K562 (cell line): Measurements from ENCODE around the gene ABLIM2. TPM values are rescaled to one million over a fixed set of nuclear protein-coding genes. Genes with fewer than 3 reads are reported as not detected.
A peak's percentile ranks its signal among the peaks of the same experiment; 100 is the strongest.

ENCODE experiments used
- ATAC-seq: fragments of 200-7000 bp; cut with Tn5 transposase; 3 replicates; pipeline ENCODE4 v1.9.1; 2020; ENCODE audit warnings: moderate library complexity
- BruUV-seq: library from RNA; stranded (reverse); fragments of 400-500 nt; replicated peaks from 2 replicates; lab custom pipeline; 2021; lab: Mats Ljungman, UMichigan
- CTCF ChIA-PET: fragments of 300-600 bp; formaldehyde crosslinking; extraction: SDS; loops from one replicate; lab custom pipeline; 2021; ENCODE audit warnings: low intra/inter-chr PET ratio; lab: Yijun Ruan, JAX
- POLR2A ChIA-PET: fragments of 300-600, 350-650 bp; sonication (Branson Sonifier 250); formaldehyde crosslinking; extraction: SDS; loops from one replicate; lab custom pipeline; 2021; ENCODE audit warnings: antibody characterized with exemption, inconsistent platforms; lab: Yijun Ruan, JAX
- DNase-seq, 4 experiments: peaks; one replicate each; pipeline versions ENCODE4 v3.0.0 to v3.0.0-alpha.2; 2011 to 2018; ENCODE audit warnings: low spot score in 3 of 4, mixed read lengths in 3 of 4; ENCODE audit errors: extremely low read depth in 1 of 4
- FAIRE-seq: peaks from 2 replicates; lab custom pipeline; 2011; peaks lifted over from hg19 to GRCh38; lab: Jason Lieb, UNC
- H2AFZ ChIP-seq: 2 replicates; pipeline ENCODE4 v1.6.0; 2011; ENCODE audit warnings: low read depth, low read length, control low read depth, inconsistent platforms
- H3K27ac ChIP-seq: fragments of 200-600 bp; 3 replicates; pipeline ENCODE4 v1.8.0; 2011; ENCODE audit warnings: low read depth, mild to moderate bottlenecking, control low read depth, inconsistent platforms, low read length, moderate library complexity, mixed read lengths; ENCODE audit errors: extremely low read depth
- H3K27me3 ChIP-seq, 2 experiments: fragments of 300-600 bp in 1 of 2; 2 replicates in 1 of 2; 3 replicates in 1 of 2; pipeline versions ENCODE4 v1.6.0 to v1.8.0; 2011; ENCODE audit warnings: inconsistent platforms in 2 of 2, low read length in 2 of 2, mild to moderate bottlenecking in 1 of 2, mixed read lengths in 1 of 2, moderate library complexity in 1 of 2; ENCODE audit not compliant: control insufficient read depth in 2 of 2, insufficient read depth in 2 of 2
- H3K36me3 ChIP-seq: fragments of 300-600 bp; 3 replicates; pipeline ENCODE4 v1.8.0; 2011; ENCODE audit warnings: mild to moderate bottlenecking, low read length, inconsistent platforms; ENCODE audit not compliant: control insufficient read depth, insufficient read depth
- H3K4me1 ChIP-seq, 2 experiments: fragments of 200-600 bp in 1 of 2; replicated peaks in 1 of 2; 2 replicates in 1 of 2; 3 replicates in 1 of 2; pipeline versions ENCODE4 v1.5.1 to v1.8.0; 2011; ENCODE audit warnings: inconsistent platforms in 2 of 2, low read length in 2 of 2, mild to moderate bottlenecking in 1 of 2, mixed read lengths in 1 of 2, moderate library complexity in 1 of 2; ENCODE audit not compliant: control insufficient read depth in 2 of 2, insufficient read depth in 2 of 2
- H3K4me2 ChIP-seq: 2 replicates; pipeline ENCODE4 v1.6.1; 2011; ENCODE audit warnings: low read length, control low read depth, inconsistent platforms, mixed read lengths; ENCODE audit not compliant: insufficient read depth
- H3K4me3 ChIP-seq: fragments of 200-600 bp; sonication (generic), shearing (Covaris generic); 2 replicates; pipeline ENCODE4 v1.5.1; 2016; ENCODE audit warnings: control low read depth, inconsistent platforms
- H3K79me2 ChIP-seq: fragments of 200-600 bp; 3 replicates; pipeline ENCODE4 v1.8.0; 2011; ENCODE audit warnings: low read length, inconsistent platforms; ENCODE audit not compliant: control insufficient read depth, insufficient read depth
- H3K9ac ChIP-seq, 2 experiments: 2 replicates each; pipeline versions ENCODE4 v1.6.0 to v1.6.1; 2011; ENCODE audit warnings: low read depth in 2 of 2, low read length in 2 of 2, control low read depth in 1 of 2, inconsistent platforms in 1 of 2, mild to moderate bottlenecking in 1 of 2, mixed read lengths in 1 of 2; ENCODE audit not compliant: insufficient read depth in 1 of 2
- H3K9me1 ChIP-seq: one replicate; pipeline ENCODE4 v1.6.0; 2011; ENCODE audit warnings: inconsistent platforms, mild to moderate bottlenecking, low read length, moderate library complexity; ENCODE audit not compliant: control insufficient read depth, insufficient read depth
- H3K9me3 ChIP-seq: replicated peaks from 2 replicates; pipeline ENCODE4 v1.5.1; 2011; ENCODE audit warnings: low read depth, low read length, inconsistent platforms; ENCODE audit not compliant: control insufficient read depth, insufficient read depth
- H4K20me1 ChIP-seq: replicated peaks from 2 replicates; pipeline ENCODE4 v1.6.1; 2011; ENCODE audit warnings: low read length, inconsistent platforms, mixed read lengths; ENCODE audit not compliant: control insufficient read depth, insufficient read depth
- CHD4 ChIP-seq: fragments of 200-600 bp; sonication (generic); IDR thresholded peaks from 3 replicates; pipeline ENCODE4 v1.6.1; 2012; ENCODE audit warnings: low read depth, mild to moderate bottlenecking, mixed read lengths, low read length, inconsistent platforms; ENCODE audit not compliant: insufficient read depth, insufficient replicate concordance, poor library complexity, severe bottlenecking
- ELF4 ChIP-seq: fragments of 450-650 bp; formaldehyde crosslinking; IDR thresholded peaks from 2 replicates; pipeline ENCODE4 v1.4.0; 2022; ENCODE audit warnings: missing genetic modification characterization
- FOXJ3 ChIP-seq: sonication (generic); formaldehyde crosslinking; IDR thresholded peaks from 2 replicates; pipeline ENCODE4 v1.4.0; 2020; ENCODE audit warnings: mild to moderate bottlenecking, missing genetic modification reagents
- HMG20B ChIP-seq: fragments of 250-450 bp; sonication (Bioruptor Pico); IDR thresholded peaks from 2 replicates; pipeline ENCODE4 v1.5.0; 2021; ENCODE audit warnings: mild to moderate bottlenecking
- KDM1A ChIP-seq, 2 experiments: fragments of 450-650 bp; IDR thresholded peaks; 2 replicates each; pipeline ENCODE4 v1.6.1; 2016; ENCODE audit warnings: mild to moderate bottlenecking in 2 of 2
- RBM34 ChIP-seq: fragments of 200-400 bp; formaldehyde crosslinking; IDR thresholded peaks from 2 replicates; pipeline ENCODE4 v1.6.1; 2018; ENCODE audit warnings: low read length, borderline replicate concordance; ENCODE audit not compliant: insufficient read depth
- SIRT6 ChIP-seq: IDR thresholded peaks from one replicate; pipeline ENCODE4 v1.6.1; 2012; ENCODE audit warnings: low read depth, mild to moderate bottlenecking, control low read depth, inconsistent platforms, low read length, moderate library complexity
- SREBF2 ChIP-seq: sonication (generic); formaldehyde crosslinking; IDR thresholded peaks from 2 replicates; pipeline ENCODE4 v1.4.0; 2020; ENCODE audit warnings: mild to moderate bottlenecking, missing genetic modification reagents
- YBX1 ChIP-seq: fragments of 450-650 bp; IDR thresholded peaks from 2 replicates; pipeline ENCODE4 v1.7.1; 2016; ENCODE audit warnings: mild to moderate bottlenecking
- ZKSCAN8 ChIP-seq: fragments of 200-800 bp; sonication (Bioruptor generic); IDR thresholded peaks from 2 replicates; pipeline ENCODE4 v1.6.1; 2016; ENCODE audit warnings: missing genetic modification characterization, missing compliant biosample characterization
- ZNF239 ChIP-seq: fragments of 250-450 bp; sonication (Bioruptor Pico); IDR thresholded peaks from 2 replicates; pipeline ENCODE4 v1.4.0; 2020; ENCODE audit warnings: mild to moderate bottlenecking
- ZNF431 ChIP-seq: sonication (generic); formaldehyde crosslinking; IDR thresholded peaks from 2 replicates; pipeline ENCODE4 v1.8.0; 2022; ENCODE audit warnings: mild to moderate bottlenecking, missing genetic modification reagents
- WGBS: fragments of 100-300 bp; shearing (Covaris generic); methylation state at CpG from one replicate; pipeline ENCODE4 v1.1.6; 2016; ENCODE audit warnings: low coverage, mixed read lengths; ENCODE audit not compliant: insufficient coverage; ENCODE audit errors: missing lambda C conversion rate; 5-methylcytosine and 5-hydroxymethylcytosine counted together
- in situ Hi-C: fragments of 300-500 bp; cut with MboI; formaldehyde crosslinking; loops from 4 replicates; pipeline ENCODE4 v1.15.0; 2018; ENCODE audit warnings: inconsistent platforms, mixed read lengths
- intact Hi-C: fragments of 100-400 bp; cut with micrococcal nuclease; formaldehyde crosslinking; loops from 2 replicates; pipeline ENCODE4 v1.14.2; 2022
- polyA plus RNA-seq, 8 experiments: library from polyadenylated mRNA; depleted of rRNA in 4 of 8; stranded (reverse) in 5 of 8; unstranded in 3 of 8; fragments of >200 nt; fragmentation: Nextera tagmentation in 2 of 8; fragmentation: Illumina TruSeq in 1 of 8; extraction: Ambion mirVana in 2 of 8; extraction: Trizol in 1 of 8; gene quantifications; 2 replicates each; pipeline versions ENCODE4 v1.2.1 to v1.2.3, GENCODE V29; 2011 to 2014; ENCODE audit warnings: inconsistent platforms in 1 of 8, missing spikeins in 1 of 8
- total RNA-seq, 7 experiments: library from RNA; depleted of rRNA in 6 of 7; stranded (reverse); fragments of >200 nt in 6 of 7; fragmentation: Illumina TruSeq in 2 of 7; extraction: Trizol in 2 of 7; gene quantifications; 2 replicates each; pipeline versions ENCODE4 v1.2.1 to v1.2.3, GENCODE V29; 2011 to 2021; ENCODE audit warnings: low replicate concordance in 1 of 7
- TF ChIP-seq, protein P1 (sequence below), 3 experiments: fragments of 200-800 bp in 1 of 3; fragments of 250-450 bp in 1 of 3; fragments of 450-650 bp in 1 of 3; sonication (Bioruptor Pico) in 1 of 3; sonication (Bioruptor generic) in 1 of 3; formaldehyde crosslinking in 1 of 3; IDR thresholded peaks; 2 replicates each; pipeline versions ENCODE4 v1.6.1 to v1.8.0; 2016 to 2022; ENCODE audit warnings: mild to moderate bottlenecking in 2 of 3, missing genetic modification characterization in 2 of 3, missing compliant biosample characterization in 1 of 3, moderate library complexity in 1 of 3

ABLIM2 gene
- total and polyA plus RNA-seq, 9 of the 15 experiments (the other 6 are each of a cell fraction or from before 2014, with no cell fraction given): not detected

DNA sequence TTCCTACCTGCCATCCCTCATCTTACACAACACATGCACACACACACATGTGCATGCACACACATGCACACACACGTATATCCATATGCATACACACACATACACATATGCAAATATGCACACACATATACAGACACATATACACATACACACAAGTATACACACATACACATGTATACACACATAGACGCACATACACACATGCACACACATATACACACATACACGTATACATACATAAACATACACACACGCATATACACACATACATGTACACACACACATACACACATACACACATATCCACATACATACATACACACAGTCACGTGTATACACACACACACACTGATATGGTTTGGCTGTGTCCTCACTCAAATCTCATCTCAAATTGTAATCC lies 182.0 kb downstream of the ABLIM2 start:
- no peak for FAIRE-seq
- Histone ChIP-seq H3K4me3 (no peak overlapping the region), H3K9me3 (no peaks in the 10 kb centered on the region), H3K79me2 (no peaks in the 10 kb centered on the region), H4K20me1 (no peaks in the 10 kb centered on the region; the same call in 1 of the 2 replicates), H3K9me1 (no peaks in the 10 kb centered on the region), H3K9ac (no peak overlapping the region), H3K27me3 (peaks cover 0 to 14% of the 10 kb centered on the region in 2 experiments; a peak in 2 of 5 replicates), H2AFZ (no peak overlapping the region), H3K4me1 (peaks cover 0 to 4% of the 10 kb centered on the region in 2 experiments; a peak in 1 of 5 replicates), H3K27ac (no peak overlapping the region), H3K4me2 (no peak overlapping the region), H3K36me3 (no peaks in the 10 kb centered on the region)
- DNase-seq: no peak
- TF ChIP-seq KDM1A (IDR thresholded peaks at IDR 0.05) (peak in 1 of 2 experiments; percentile 72; a peak in 1 of 4 replicates), FOXJ3 (CRISPR knock-in tag) (no peak), ELF4 (CRISPR knock-in tag) (0 out of 2 replicates have a peak, but pooled peaks have one; percentile 32)
- ATAC-seq: no peak
- BruUV-seq: no TSS peak
- intact Hi-C loops (no loop called here), in situ Hi-C loops (no loop called here)
- ChIA-PET POLR2A (no interaction called here), CTCF (no interaction called here)
- 0% methylated on average over 4 of the region's 5 CpGs for WGBS

DNA sequence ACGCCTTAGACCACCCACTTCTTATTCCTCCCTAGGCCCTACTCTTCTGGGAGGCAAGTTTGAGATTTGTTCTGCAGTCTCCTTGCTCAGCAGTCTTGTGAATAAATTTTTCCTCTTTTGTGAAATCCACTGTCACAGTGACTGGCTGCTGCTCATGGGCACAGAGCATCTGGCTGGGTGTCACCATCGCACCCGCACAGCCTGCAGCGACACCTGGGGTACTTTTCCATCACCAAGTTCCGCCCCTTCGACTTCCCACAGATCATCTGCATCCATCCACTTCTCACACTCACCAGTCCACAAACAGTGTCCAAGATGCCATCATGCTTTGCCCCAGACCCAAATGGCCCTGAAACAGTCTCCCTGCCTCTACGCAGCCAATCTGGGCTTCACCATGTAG lies 182.6 kb downstream of the ABLIM2 start:
- H3K4me3 ChIP-seq: no peak overlapping the region
- DNase-seq (no peak), FAIRE-seq (no peak), ATAC-seq (no peak)
- intact Hi-C loops: no loop called here
- WGBS: 0% methylated on average over 7 of the region's 7 CpGs
- no peaks in the 10 kb centered on the region for H3K79me2 ChIP-seq
- H3K27me3 ChIP-seq: peaks cover 0 to 13% of the 10 kb centered on the region in 2 experiments; a peak in 2 of 5 replicates
- POLR2A ChIA-PET: interaction anchor here (0.6 kb wide), 2 partner anchors 20 to 207 kb away, joined by 3 to 4 read pairs; no protein-coding TSS in a partner anchor
- CTCF ChIA-PET: no interaction called here
- no peaks in the 10 kb centered on the region for H3K36me3 ChIP-seq
- H3K9me3 ChIP-seq: no peaks in the 10 kb centered on the region
- peaks cover 0 to 5% of the 10 kb centered on the region in 2 experiments; a peak in 1 of 5 replicates for H3K4me1 ChIP-seq
- H2AFZ ChIP-seq: no peak overlapping the region
- no peaks in the 10 kb centered on the region for H3K9me1 ChIP-seq
- H3K4me2 ChIP-seq: no peak overlapping the region
- in situ Hi-C loops: no loop called here
- BruUV-seq: no TSS peak
- H4K20me1 ChIP-seq: no peaks in the 10 kb centered on the region; the same call in 1 of the 2 replicates
- no peak overlapping the region for H3K9ac ChIP-seq
- H3K27ac ChIP-seq: no peak overlapping the region
- TF ChIP-seq, protein P1, sequence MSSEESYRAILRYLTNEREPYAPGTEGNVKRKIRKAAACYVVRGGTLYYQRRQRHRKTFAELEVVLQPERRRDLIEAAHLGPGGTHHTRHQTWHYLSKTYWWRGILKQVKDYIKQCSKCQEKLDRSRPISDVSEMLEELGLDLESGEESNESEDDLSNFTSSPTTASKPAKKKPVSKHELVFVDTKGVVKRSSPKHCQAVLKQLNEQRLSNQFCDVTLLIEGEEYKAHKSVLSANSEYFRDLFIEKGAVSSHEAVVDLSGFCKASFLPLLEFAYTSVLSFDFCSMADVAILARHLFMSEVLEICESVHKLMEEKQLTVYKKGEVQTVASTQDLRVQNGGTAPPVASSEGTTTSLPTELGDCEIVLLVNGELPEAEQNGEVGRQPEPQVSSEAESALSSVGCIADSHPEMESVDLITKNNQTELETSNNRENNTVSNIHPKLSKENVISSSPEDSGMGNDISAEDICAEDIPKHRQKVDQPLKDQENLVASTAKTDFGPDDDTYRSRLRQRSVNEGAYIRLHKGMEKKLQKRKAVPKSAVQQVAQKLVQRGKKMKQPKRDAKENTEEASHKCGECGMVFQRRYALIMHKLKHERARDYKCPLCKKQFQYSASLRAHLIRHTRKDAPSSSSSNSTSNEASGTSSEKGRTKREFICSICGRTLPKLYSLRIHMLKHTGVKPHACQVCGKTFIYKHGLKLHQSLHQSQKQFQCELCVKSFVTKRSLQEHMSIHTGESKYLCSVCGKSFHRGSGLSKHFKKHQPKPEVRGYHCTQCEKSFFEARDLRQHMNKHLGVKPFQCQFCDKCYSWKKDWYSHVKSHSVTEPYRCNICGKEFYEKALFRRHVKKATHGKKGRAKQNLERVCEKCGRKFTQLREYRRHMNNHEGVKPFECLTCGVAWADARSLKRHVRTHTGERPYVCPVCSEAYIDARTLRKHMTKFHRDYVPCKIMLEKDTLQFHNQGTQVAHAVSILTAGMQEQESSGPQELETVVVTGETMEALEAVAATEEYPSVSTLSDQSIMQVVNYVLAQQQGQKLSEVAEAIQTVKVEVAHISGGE (CRISPR knock-in tag; IDR thresholded peaks at IDR 0.05): no peak
- TF ChIP-seq ZNF239 (CRISPR knock-in tag) (no peak), ZNF431 (CRISPR knock-in tag) (no peak), ZKSCAN8 (CRISPR knock-in tag) (no peak), CHD4 (no peak), HMG20B (CRISPR knock-in tag) (no peak), SIRT6 (no peak), RBM34 (no peak), YBX1 (no peak), SREBF2 (CRISPR knock-in tag) (no peak)
